Measurements from ENCODE around the gene C1orf35.
"Not testable (repeated sequence)": the region's sequence is repeated elsewhere in the genome, so short reads cannot be mapped to it uniquely, and the experiment has no call there.

C1orf35 gene

DNA sequence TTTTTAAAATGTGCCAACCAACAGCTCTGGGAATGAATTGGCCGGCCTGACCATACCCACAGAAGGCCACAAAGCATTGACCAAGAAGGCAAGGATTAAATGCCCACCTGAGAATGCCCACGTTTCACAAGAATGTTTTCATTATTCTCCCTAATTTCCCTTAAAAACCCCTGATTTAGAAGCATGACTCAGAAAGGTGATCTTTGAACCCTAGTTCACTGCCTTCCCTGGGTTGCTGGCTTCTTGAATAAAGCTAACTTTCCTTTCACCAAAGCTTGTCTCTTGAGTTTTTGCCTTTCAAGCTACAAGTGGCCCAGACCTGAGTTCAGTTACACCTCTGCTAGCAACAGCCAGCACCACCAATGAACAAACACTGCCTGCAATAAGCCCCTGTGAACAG lies 20.4 kb upstream of the C1orf35 start:
- Histone ChIP-seq H3K4me3 (ENCODE audit: low read depth in 1 of 2, low read length in 2 of 2) (no peak overlapping the region), H3K27ac (ENCODE audit: low read depth, low read length) (no peak overlapping the region), H3K9me3 (ENCODE audit: control insufficient read depth in 1 of 2, low read length in 2 of 2) (no peaks in the 10 kb centered on the region), H3K9ac (ENCODE audit: low read depth in 1 of 2, low read length in 2 of 2) (no peak overlapping the region), H3K36me3 (ENCODE audit: control insufficient read depth in 1 of 2, insufficient read depth in 2 of 2, low read length in 2 of 2) (no peaks in the 10 kb centered on the region), H3K27me3 (ENCODE audit: control insufficient read depth in 1 of 2, insufficient read depth in 2 of 2, low read length in 2 of 2) (no peaks in the 10 kb centered on the region), H3K4me1 (ENCODE audit: control insufficient read depth in 1 of 2, insufficient read depth in 2 of 2, low read length in 2 of 2) (peaks cover 0 to 17% of the 10 kb centered on the region in 2 donors)

DNA sequence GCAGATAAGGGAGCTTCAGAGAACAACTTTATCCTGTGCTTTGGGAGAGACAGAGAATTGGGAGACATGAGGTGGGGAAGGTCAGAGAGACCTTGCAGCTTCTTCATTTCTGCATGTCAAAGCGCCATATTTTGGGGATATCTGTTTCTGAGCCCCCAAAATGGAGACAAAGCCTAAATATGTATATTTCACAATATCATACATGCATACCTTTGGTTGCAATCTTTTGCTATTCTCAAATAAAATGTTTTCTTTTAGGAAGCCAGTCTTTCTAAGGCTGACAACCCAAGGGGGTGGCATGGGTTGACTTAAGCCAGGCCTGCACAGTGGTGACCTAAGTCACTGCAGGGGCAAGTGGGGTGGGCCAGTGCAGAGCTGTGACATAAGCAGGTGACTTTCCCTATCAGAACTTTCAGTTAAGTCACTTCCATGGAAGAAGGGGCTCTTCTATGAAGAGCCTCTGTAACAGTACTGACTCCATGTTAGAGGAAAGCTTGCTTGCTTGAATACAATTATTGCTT lies 19.9 kb upstream of the C1orf35 start:
- Histone ChIP-seq H3K4me3 (ENCODE audit: low read depth in 1 of 2, low read length in 2 of 2) (no peak overlapping the region), H3K27ac (ENCODE audit: low read depth, low read length) (no peak overlapping the region), H3K4me1 (ENCODE audit: control insufficient read depth in 1 of 2, insufficient read depth in 2 of 2, low read length in 2 of 2) (peaks cover 0 to 17% of the 10 kb centered on the region in 2 donors)

GRCh38 chr1:228120857-228121489 lies 17.8 kb upstream of the C1orf35 start:
- Histone ChIP-seq H3K36me3 (ENCODE audit: control insufficient read depth in 1 of 2, insufficient read depth in 2 of 2, low read length in 2 of 2) (no peaks in the 10 kb centered on the region), H3K27me3 (ENCODE audit: control insufficient read depth in 1 of 2, insufficient read depth in 2 of 2, low read length in 2 of 2) (no peaks in the 10 kb centered on the region), H3K27ac (ENCODE audit: low read depth, low read length) (no peak overlapping the region), H3K9me3 (ENCODE audit: control insufficient read depth in 1 of 2, low read length in 2 of 2) (no peaks in the 10 kb centered on the region), H3K4me3 (ENCODE audit: low read depth in 1 of 2, low read length in 2 of 2) (no peak overlapping the region), H3K4me1 (ENCODE audit: control insufficient read depth in 1 of 2, insufficient read depth in 2 of 2, low read length in 2 of 2) (peaks cover 0 to 17% of the 10 kb centered on the region in 2 donors), H3K9ac (ENCODE audit: low read depth in 1 of 2, low read length in 2 of 2) (no peak overlapping the region)

More for the DNA sequence above, 19.9 kb upstream of the C1orf35 start:
- Histone ChIP-seq H3K9ac (ENCODE audit: low read depth in 1 of 2, low read length in 2 of 2) (no peak overlapping the region), H3K36me3 (ENCODE audit: control insufficient read depth in 1 of 2, insufficient read depth in 2 of 2, low read length in 2 of 2) (no peaks in the 10 kb centered on the region), H3K27me3 (ENCODE audit: control insufficient read depth in 1 of 2, insufficient read depth in 2 of 2, low read length in 2 of 2) (no peaks in the 10 kb centered on the region), H3K9me3 (ENCODE audit: control insufficient read depth in 1 of 2, low read length in 2 of 2) (no peaks in the 10 kb centered on the region)

DNA sequence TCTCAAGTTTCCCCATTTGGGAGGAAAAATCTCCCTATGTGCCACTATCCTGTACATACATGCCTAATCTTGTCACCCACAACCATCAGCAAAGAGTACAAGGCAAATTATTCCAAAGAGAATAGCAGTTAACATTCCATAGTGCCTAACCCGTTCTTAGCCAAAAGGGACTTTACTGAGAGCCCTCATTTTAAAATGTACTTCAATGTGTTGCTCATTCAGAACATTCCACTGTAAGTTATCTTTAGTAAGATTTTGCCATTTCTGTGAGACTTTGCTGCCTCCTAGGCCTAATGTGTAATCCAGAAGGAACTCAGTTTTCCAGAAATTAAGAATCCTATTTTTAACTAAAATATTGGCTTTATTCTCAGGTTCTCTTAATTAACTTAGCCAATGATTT lies 17.2 kb upstream of the C1orf35 start:
- no peak overlapping the region for H3K4me3 ChIP-seq (ENCODE audit: low read depth in 1 of 2, low read length in 2 of 2)
- H3K27me3 ChIP-seq (ENCODE audit: control insufficient read depth in 1 of 2, insufficient read depth in 2 of 2, low read length in 2 of 2) = no peaks in the 10 kb centered on the region
- H3K4me1 ChIP-seq (ENCODE audit: control insufficient read depth in 1 of 2, insufficient read depth in 2 of 2, low read length in 2 of 2) = peaks cover 0 to 16% of the 10 kb centered on the region in 2 donors
- no peak overlapping the region for H3K9ac ChIP-seq (ENCODE audit: low read depth in 1 of 2, low read length in 2 of 2)
- H3K9me3 ChIP-seq (ENCODE audit: control insufficient read depth in 1 of 2, low read length in 2 of 2) = no peaks in the 10 kb centered on the region
- no peaks in the 10 kb centered on the region for H3K36me3 ChIP-seq (ENCODE audit: control insufficient read depth in 1 of 2, insufficient read depth in 2 of 2, low read length in 2 of 2)
- no peak overlapping the region for H3K27ac ChIP-seq (ENCODE audit: low read depth, low read length)

DNA sequence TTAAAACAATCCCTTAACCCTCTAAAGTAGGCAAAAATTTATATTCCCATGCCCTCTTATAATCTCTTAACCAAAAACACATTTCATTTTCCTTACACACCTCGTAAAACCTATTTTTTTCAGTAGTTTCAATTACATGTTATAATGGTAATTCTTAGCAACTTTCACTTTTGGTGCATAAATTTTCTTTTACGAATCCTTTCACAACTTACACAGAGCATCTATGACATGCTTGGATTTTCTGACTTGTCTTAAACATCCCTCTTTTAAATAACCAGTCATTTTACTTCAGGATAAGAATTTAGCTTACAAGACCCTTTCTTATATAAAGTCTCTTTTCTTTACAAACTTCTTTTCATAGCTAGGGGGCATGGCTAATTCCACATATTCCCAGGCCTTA lies 14.9 kb upstream of the C1orf35 start:
- no peak overlapping the region for H3K27ac ChIP-seq (ENCODE audit: low read depth, low read length)
- H3K4me3 ChIP-seq (ENCODE audit: low read depth in 1 of 2, low read length in 2 of 2) = no peak overlapping the region
- no peaks in the 10 kb centered on the region for H3K27me3 ChIP-seq (ENCODE audit: control insufficient read depth in 1 of 2, insufficient read depth in 2 of 2, low read length in 2 of 2)
- no peaks in the 10 kb centered on the region for H3K36me3 ChIP-seq (ENCODE audit: control insufficient read depth in 1 of 2, insufficient read depth in 2 of 2, low read length in 2 of 2)
- no peak overlapping the region for H3K9ac ChIP-seq (ENCODE audit: low read depth in 1 of 2, low read length in 2 of 2)
- H3K4me1 ChIP-seq (ENCODE audit: control insufficient read depth in 1 of 2, insufficient read depth in 2 of 2, low read length in 2 of 2) = no peaks in the 10 kb centered on the region
- no peaks in the 10 kb centered on the region for H3K9me3 ChIP-seq (ENCODE audit: control insufficient read depth in 1 of 2, low read length in 2 of 2)

DNA sequence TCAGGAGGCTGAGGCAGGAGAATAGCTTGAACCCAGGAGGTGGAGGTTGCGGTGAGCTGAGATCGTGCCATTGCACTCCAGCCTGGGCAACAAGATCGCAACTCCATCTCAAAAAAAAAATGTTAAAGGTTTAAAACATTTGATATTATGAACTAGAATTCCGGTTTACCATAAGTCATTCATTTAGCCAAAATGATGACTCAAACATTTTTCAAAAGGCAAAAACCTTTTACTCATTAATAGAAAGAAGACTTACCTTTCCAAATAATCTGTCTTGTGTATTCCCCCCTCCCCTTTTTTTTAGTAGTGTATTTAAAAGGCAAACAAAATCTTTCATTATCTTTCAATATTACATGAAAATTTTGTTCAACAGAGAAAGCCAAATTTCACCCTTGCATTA lies 14.2 kb upstream of the C1orf35 start:
- no peak overlapping the region for H3K9ac ChIP-seq (ENCODE audit: low read depth in 1 of 2, low read length in 2 of 2)
- H3K9me3 ChIP-seq (ENCODE audit: control insufficient read depth in 1 of 2, low read length in 2 of 2) = no peaks in the 10 kb centered on the region
- H3K4me3 ChIP-seq (ENCODE audit: low read depth in 1 of 2, low read length in 2 of 2) = no peak overlapping the region
- no peaks in the 10 kb centered on the region for H3K36me3 ChIP-seq (ENCODE audit: control insufficient read depth in 1 of 2, insufficient read depth in 2 of 2, low read length in 2 of 2)
- H3K27me3 ChIP-seq (ENCODE audit: control insufficient read depth in 1 of 2, insufficient read depth in 2 of 2, low read length in 2 of 2) = no peaks in the 10 kb centered on the region
- H3K27ac ChIP-seq (ENCODE audit: low read depth, low read length) = no peak overlapping the region
- no peaks in the 10 kb centered on the region for H3K4me1 ChIP-seq (ENCODE audit: control insufficient read depth in 1 of 2, insufficient read depth in 2 of 2, low read length in 2 of 2)

DNA sequence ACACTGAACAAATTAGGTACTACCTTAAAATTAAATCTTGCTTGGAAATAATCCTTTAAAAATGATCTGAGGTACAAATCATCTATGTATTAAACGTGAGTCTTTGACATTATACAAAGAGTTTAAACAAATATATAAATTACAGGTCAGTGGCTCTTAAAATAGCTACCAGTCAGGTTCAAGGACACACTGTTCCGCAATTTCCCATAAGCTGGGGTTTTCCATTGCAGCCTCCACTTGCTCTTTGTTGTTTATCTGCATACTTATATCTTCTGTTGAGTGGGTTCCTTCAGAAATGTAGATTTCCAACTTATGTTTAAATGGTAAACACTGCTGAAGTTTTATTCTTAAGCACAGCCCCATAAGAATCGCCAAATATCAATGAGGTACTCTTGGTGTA lies 11.7 kb upstream of the C1orf35 start:
- no peak overlapping the region for H3K27ac ChIP-seq (ENCODE audit: low read depth, low read length)
- no peaks in the 10 kb centered on the region for H3K9me3 ChIP-seq (ENCODE audit: control insufficient read depth in 1 of 2, low read length in 2 of 2)
- H3K27me3 ChIP-seq (ENCODE audit: control insufficient read depth in 1 of 2, insufficient read depth in 2 of 2, low read length in 2 of 2) = no peaks in the 10 kb centered on the region
- H3K9ac ChIP-seq (ENCODE audit: low read depth in 1 of 2, low read length in 2 of 2) = no peak overlapping the region
- no peak overlapping the region for H3K4me3 ChIP-seq (ENCODE audit: low read depth in 1 of 2, low read length in 2 of 2)
- peaks cover 9 to 12% of the 10 kb centered on the region in 2 donors for H3K4me1 ChIP-seq (ENCODE audit: control insufficient read depth in 1 of 2, insufficient read depth in 2 of 2, low read length in 2 of 2)
- no peaks in the 10 kb centered on the region for H3K36me3 ChIP-seq (ENCODE audit: control insufficient read depth in 1 of 2, insufficient read depth in 2 of 2, low read length in 2 of 2)

DNA sequence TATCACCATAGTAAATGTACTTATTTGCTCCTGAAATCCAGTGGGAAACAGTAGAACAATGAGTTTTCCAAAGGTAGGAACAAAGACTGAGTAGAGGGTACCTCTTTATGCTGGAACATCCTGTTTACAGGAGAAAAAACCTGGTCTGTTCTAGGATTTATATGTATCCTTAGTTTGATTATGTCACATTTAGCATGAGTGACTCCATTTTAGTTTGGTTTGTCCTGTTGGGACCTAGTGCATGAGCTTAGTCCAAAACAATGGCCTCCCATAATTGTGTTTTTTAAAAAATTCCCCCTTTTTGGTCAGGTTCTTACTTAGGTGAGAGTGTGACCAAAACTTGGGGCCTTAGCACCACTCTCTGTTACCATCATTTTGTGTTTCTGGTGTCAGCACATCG lies 9.5 kb upstream of the C1orf35 start:
- Histone ChIP-seq H3K27ac (ENCODE audit: low read depth, low read length) (no peak overlapping the region), H3K9ac (ENCODE audit: low read depth in 1 of 2, low read length in 2 of 2) (no peak overlapping the region), H3K9me3 (ENCODE audit: control insufficient read depth in 1 of 2, low read length in 2 of 2) (no peaks in the 10 kb centered on the region), H3K36me3 (ENCODE audit: control insufficient read depth in 1 of 2, insufficient read depth in 2 of 2, low read length in 2 of 2) (no peaks in the 10 kb centered on the region), H3K4me1 (ENCODE audit: control insufficient read depth in 1 of 2, insufficient read depth in 2 of 2, low read length in 2 of 2) (peaks cover 21 to 23% of the 10 kb centered on the region in 2 donors), H3K4me3 (ENCODE audit: low read depth in 1 of 2, low read length in 2 of 2) (no peak overlapping the region), H3K27me3 (ENCODE audit: control insufficient read depth in 1 of 2, insufficient read depth in 2 of 2, low read length in 2 of 2) (no peaks in the 10 kb centered on the region)

DNA sequence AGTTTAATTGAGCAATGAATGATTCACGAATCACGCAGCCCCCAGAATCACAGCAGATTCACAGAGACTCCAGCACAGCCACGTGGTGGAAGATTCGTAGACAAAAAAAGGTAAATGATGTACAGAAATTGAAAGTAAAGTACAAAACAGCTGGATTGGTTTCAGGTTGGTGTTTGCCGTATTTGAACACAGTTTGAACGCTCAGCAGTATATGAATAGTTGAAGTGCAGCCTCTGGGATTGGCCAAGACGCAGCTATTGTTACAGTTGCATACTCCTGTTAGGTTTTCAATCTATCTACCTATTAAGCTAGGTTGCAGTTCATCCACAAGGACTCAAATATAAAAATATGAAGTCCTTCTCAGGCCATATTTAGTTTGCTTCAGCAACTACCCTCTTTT lies 9.0 kb upstream of the C1orf35 start:
- H3K27me3 ChIP-seq (ENCODE audit: control insufficient read depth in 1 of 2, insufficient read depth in 2 of 2, low read length in 2 of 2) = no peaks in the 10 kb centered on the region
- no peaks in the 10 kb centered on the region for H3K36me3 ChIP-seq (ENCODE audit: control insufficient read depth in 1 of 2, insufficient read depth in 2 of 2, low read length in 2 of 2)
- peaks cover 21 to 27% of the 10 kb centered on the region in 2 donors for H3K4me1 ChIP-seq (ENCODE audit: control insufficient read depth in 1 of 2, insufficient read depth in 2 of 2, low read length in 2 of 2)
- no peak overlapping the region for H3K27ac ChIP-seq (ENCODE audit: low read depth, low read length)
- no peak overlapping the region for H3K9ac ChIP-seq (ENCODE audit: low read depth in 1 of 2, low read length in 2 of 2)
- no peaks in the 10 kb centered on the region for H3K9me3 ChIP-seq (ENCODE audit: control insufficient read depth in 1 of 2, low read length in 2 of 2)
- H3K4me3 ChIP-seq (ENCODE audit: low read depth in 1 of 2, low read length in 2 of 2) = no peak overlapping the region

- not testable (repeated sequence) for H3K9ac ChIP-seq (ENCODE audit: low read depth in 1 of 2, low read length in 2 of 2); H3K27me3 ChIP-seq (ENCODE audit: control insufficient read depth in 1 of 2, insufficient read depth in 2 of 2, low read length in 2 of 2); H3K36me3 ChIP-seq (ENCODE audit: control insufficient read depth in 1 of 2, insufficient read depth in 2 of 2, low read length in 2 of 2); H3K9me3 ChIP-seq (ENCODE audit: control insufficient read depth in 1 of 2, low read length in 2 of 2); H3K4me3 ChIP-seq (ENCODE audit: low read depth in 1 of 2, low read length in 2 of 2); H3K27ac ChIP-seq (ENCODE audit: low read depth, low read length)
- H3K4me1 ChIP-seq (ENCODE audit: control insufficient read depth in 1 of 2, insufficient read depth in 2 of 2, low read length in 2 of 2) = peaks cover 21 to 27% of the 10 kb centered on the region in 2 donors
These were observed 8.2 kb upstream of the C1orf35 start for GRCh38 chr1:228111315-228111714.
